Uterus (tissue), 4 donors: Measurements from ENCODE around the gene NOS1. TPM values are rescaled to one million over a fixed set of nuclear protein-coding genes. Genes with fewer than 3 reads are reported as not detected.

Experiments used
- DNase-seq, 2 donors: peaks; one replicate each; pipeline ENCODE4 v3.0.0-alpha.2; 2019 to 2020
- H3K27ac ChIP-seq, 2 donors: fragments of 200-600 bp; sonication (generic); 1 replicate in 1 of 2; 2 replicates in 1 of 2; pipeline ENCODE4 v1.5.1; 2016 to 2018
- H3K27me3 ChIP-seq, 2 donors: fragments of 200-600 bp; sonication (generic); one replicate each; pipeline ENCODE4 v1.5.1; 2018 to 2019; ENCODE audit warnings: control low read depth in 1 of 2
- H3K36me3 ChIP-seq, 2 donors: fragments of 200-600 bp; sonication (generic); one replicate each; pipeline ENCODE4 v1.5.1; 2019; ENCODE audit warnings: control low read depth in 1 of 2
- H3K4me1 ChIP-seq, 2 donors: fragments of 200-600 bp; sonication (generic); one replicate each; pipeline ENCODE4 v1.5.1; 2018 to 2019; ENCODE audit warnings: control low read depth in 1 of 2
- H3K4me3 ChIP-seq, 2 donors: fragments of 200-600 bp; sonication (generic); 1 replicate in 1 of 2; 2 replicates in 1 of 2; pipeline ENCODE4 v1.5.1; 2018 to 2019; ENCODE audit warnings: mild to moderate bottlenecking in 1 of 2
- H3K9me3 ChIP-seq, 2 donors: fragments of 200-600 bp; sonication (generic); one replicate each; pipeline ENCODE4 v1.5.1; 2019; ENCODE audit warnings: control low read depth in 1 of 2
- POLR2A ChIP-seq, 2 donors: fragments of 450-650 bp; IDR thresholded peaks; one replicate each; pipeline ENCODE4 v1.6.1; 2016; ENCODE audit warnings: antibody characterized with exemption in 2 of 2, mild to moderate bottlenecking in 1 of 2, moderate library complexity in 1 of 2
- intact Hi-C: fragments of 100-400 bp; cut with DNase I; formaldehyde crosslinking; loops from one replicate; pipeline ENCODE4 v1.15.1; 2023; ENCODE audit warnings: low total_unique reads
- total RNA-seq, 4 donors: library from RNA; depleted of rRNA in 3 of 4; stranded (reverse); fragments of >200 nt in 3 of 4; gene quantifications; one replicate each; pipeline versions ENCODE4 v1.1.0 to v1.2.4, GENCODE V29; 2014 to 2023
- TF ChIP-seq, protein P1 (sequence below), 4 experiments: fragments of 200-600 bp in 2 of 4; fragments of 450-650 bp in 2 of 4; sonication (generic) in 2 of 4; IDR thresholded peaks; one replicate each; pipeline ENCODE4 v1.5.1; 2016 to 2019; ENCODE audit warnings: antibody characterized with exemption in 4 of 4, mild to moderate bottlenecking in 2 of 4, moderate library complexity in 1 of 4
- donor health status: DM: yes; HTN: yes; CAD: no.

Gene NOS1
- total RNA-seq, 4 donors from 2014 or later, result 0.59 to 2.2 (median 1.1) TPM; not detected in 1

DNA sequence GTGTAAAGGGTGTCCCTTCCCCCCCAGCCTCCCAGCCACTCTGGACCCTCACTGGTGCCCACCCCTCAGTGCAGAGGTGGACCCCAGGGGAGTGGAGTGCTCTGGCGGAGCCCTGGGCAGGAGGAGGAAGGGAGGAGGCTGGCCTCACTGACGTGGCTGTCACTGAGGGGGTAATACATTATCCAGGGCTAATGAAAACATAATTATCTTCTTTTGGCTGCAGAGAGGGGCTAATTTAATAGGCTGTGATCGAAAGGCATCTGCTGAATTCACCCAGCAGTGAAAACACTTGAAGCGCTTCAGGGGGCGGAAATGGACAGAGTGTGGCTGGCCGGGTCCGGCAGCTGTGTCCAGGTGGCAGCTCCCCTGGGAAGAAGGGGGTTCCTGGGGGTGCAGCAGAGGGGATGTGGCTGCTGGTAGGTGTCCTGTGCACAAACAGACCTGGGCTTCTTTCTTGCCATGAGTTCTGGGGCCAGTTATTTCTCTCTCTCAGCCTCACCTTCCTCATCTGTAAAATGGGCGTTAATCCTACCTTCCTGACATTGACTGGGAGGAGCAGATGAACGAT is 3.7 kb upstream of the NOS1 start:
- H3K27me3 ChIP-seq, result peaks cover 0 to 20% of the 10 kb centered on the region in 2 donors
- no peak for DNase-seq

DNA sequence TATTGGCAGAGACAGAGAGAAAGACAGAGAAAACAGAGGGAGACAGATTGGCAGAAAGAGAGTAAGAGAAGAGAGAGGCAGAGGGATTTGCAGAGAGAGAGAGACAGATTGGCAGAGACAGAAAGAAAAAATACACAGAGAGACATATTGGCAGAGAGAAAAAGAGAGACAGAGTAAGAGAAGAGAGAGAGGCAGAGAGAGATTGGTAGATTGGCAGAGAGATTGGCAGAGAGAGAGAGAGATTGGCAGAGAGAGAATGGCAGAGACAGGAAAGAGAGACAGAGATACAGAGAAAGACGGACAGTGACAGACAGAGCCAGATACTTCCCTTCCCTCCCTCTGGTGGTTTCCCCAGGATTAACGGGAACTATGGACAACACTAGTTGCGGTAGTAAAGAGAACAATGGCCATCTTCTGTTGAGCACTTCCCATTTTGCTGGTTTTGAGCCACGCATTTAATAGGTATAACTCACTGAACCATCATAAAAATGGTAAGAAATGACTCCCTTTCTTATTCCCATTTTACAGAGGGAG is 2.6 kb upstream of the NOS1 start:
- intact Hi-C loops, result no loop called here
- no peaks in the 10 kb centered on the region for H3K9me3 ChIP-seq
- no peak overlapping the region for H3K27ac ChIP-seq
- H3K4me1 ChIP-seq, result no peaks in the 10 kb centered on the region
- no peaks in the 10 kb centered on the region for H3K36me3 ChIP-seq
- no peak overlapping the region for H3K4me3 ChIP-seq
- DNase-seq, result no peak
- TF ChIP-seq, protein P1, sequence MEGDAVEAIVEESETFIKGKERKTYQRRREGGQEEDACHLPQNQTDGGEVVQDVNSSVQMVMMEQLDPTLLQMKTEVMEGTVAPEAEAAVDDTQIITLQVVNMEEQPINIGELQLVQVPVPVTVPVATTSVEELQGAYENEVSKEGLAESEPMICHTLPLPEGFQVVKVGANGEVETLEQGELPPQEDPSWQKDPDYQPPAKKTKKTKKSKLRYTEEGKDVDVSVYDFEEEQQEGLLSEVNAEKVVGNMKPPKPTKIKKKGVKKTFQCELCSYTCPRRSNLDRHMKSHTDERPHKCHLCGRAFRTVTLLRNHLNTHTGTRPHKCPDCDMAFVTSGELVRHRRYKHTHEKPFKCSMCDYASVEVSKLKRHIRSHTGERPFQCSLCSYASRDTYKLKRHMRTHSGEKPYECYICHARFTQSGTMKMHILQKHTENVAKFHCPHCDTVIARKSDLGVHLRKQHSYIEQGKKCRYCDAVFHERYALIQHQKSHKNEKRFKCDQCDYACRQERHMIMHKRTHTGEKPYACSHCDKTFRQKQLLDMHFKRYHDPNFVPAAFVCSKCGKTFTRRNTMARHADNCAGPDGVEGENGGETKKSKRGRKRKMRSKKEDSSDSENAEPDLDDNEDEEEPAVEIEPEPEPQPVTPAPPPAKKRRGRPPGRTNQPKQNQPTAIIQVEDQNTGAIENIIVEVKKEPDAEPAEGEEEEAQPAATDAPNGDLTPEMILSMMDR (IDR thresholded peaks at IDR 0.05), result no peak
- TF ChIP-seq POLR2A (IDR thresholded peaks at IDR 0.05), result no peak
- H3K27me3 ChIP-seq, result peaks cover 0 to 21% of the 10 kb centered on the region in 2 donors

More for the DNA sequence above, 3.7 kb upstream of the NOS1 start:
- no peaks in the 10 kb centered on the region for H3K9me3 ChIP-seq
- intact Hi-C loops, result no loop called here
- H3K4me3 ChIP-seq, result no peak overlapping the region
- H3K4me1 ChIP-seq, result no peaks in the 10 kb centered on the region
- TF ChIP-seq, protein P1 (IDR thresholded peaks at IDR 0.05), result no peak
- TF ChIP-seq POLR2A (IDR thresholded peaks at IDR 0.05), result no peak
- no peaks in the 10 kb centered on the region for H3K36me3 ChIP-seq
- H3K27ac ChIP-seq, result no peak overlapping the region

- Histone ChIP-seq H3K9me3 (no peaks in the 10 kb centered on the region), H3K36me3 (no peaks in the 10 kb centered on the region), H3K27ac (no peak overlapping the region), H3K27me3 (peaks cover 0 to 21% of the 10 kb centered on the region in 2 donors), H3K4me1 (no peaks in the 10 kb centered on the region), H3K4me3 (no peak overlapping the region)
- TF ChIP-seq POLR2A (IDR thresholded peaks at IDR 0.05), result no peak
- TF ChIP-seq, protein P1 (IDR thresholded peaks at IDR 0.05), result no peak
- intact Hi-C loops, result no loop called here
- DNase-seq, result no peak
Observed at GRCh38 chr12:117363056-117363662, 1.7 kb upstream of the NOS1 start.

DNA sequence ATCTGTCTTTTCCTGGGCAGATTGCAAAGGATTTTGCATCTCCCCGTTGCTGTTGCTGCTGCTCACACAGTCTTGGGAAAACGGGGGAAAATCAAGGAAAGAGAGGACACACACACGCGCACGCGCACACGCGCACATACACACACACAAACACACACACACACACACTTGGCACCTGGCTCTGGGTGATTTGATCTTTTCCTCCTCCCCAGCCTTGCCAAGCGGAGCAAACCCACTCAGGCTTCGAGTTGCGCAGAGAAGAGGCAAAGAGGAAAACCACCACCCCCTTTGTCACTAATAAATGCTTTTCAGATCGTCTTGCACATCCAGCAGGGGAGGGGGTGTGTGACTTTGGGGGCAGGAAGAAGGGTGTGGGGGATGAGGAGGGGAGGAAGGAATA is 965 bp upstream of the NOS1 start:
- Histone ChIP-seq H3K27ac (no peak overlapping the region), H3K27me3 (peaks cover 0 to 21% of the 10 kb centered on the region in 2 donors), H3K9me3 (no peaks in the 10 kb centered on the region), H3K4me1 (no peaks in the 10 kb centered on the region), H3K4me3 (no peak overlapping the region), H3K36me3 (no peaks in the 10 kb centered on the region)
- intact Hi-C loops, result no loop called here
- TF ChIP-seq, protein P1 (IDR thresholded peaks at IDR 0.05), result no peak
- no peak for TF ChIP-seq POLR2A (IDR thresholded peaks at IDR 0.05)
- no peak for DNase-seq

- H3K9me3 ChIP-seq, result no peaks in the 10 kb centered on the region
- no peak overlapping the region for H3K4me3 ChIP-seq
- intact Hi-C loops, result no loop called here
- H3K27ac ChIP-seq, result no peak overlapping the region
- TF ChIP-seq, protein P1 (IDR thresholded peaks at IDR 0.05), result no peak
- TF ChIP-seq POLR2A (IDR thresholded peaks at IDR 0.05), result no peak
- peaks cover 0 to 21% of the 10 kb centered on the region in 2 donors for H3K27me3 ChIP-seq
- no peaks in the 10 kb centered on the region for H3K4me1 ChIP-seq
- no peaks in the 10 kb centered on the region for H3K36me3 ChIP-seq
- no peak for DNase-seq
Observed at GRCh38 chr12:117361905-117362304, 479 bp upstream of the NOS1 start.
